Upper lobe of right lung (tissue), 1 donor: ENCODE results near the gene THEMIS. TPM values are rescaled to one million over a fixed set of nuclear protein-coding genes. Genes with fewer than 3 reads are reported as not detected.

Source experiments
- ATAC-seq: fragments of 200-7000 bp; cut with Tn5 transposase; one replicate; pipeline ENCODE4 v1.9.1; 2020; ENCODE audit warnings: mild to moderate bottlenecking, moderate library complexity
- DNase-seq: peaks from one replicate; pipeline ENCODE4 v3.0.0-alpha.2; 2020
- H3K27ac ChIP-seq: fragments of 200-600 bp; one replicate; pipeline ENCODE4 v1.8.0; 2022
- H3K27me3 ChIP-seq: fragments of 200-600 bp; one replicate; pipeline ENCODE4 v1.8.0; 2022; ENCODE audit warnings: mild to moderate bottlenecking
- H3K36me3 ChIP-seq: fragments of 200-600 bp; one replicate; pipeline ENCODE4 v1.8.0; 2022
- H3K4me1 ChIP-seq: fragments of 200-600 bp; one replicate; pipeline ENCODE4 v1.8.0; 2022
- H3K4me3 ChIP-seq: fragments of 200-600 bp; one replicate; pipeline ENCODE4 v1.8.0; 2022; ENCODE audit warnings: mild to moderate bottlenecking
- H3K9me3 ChIP-seq: fragments of 200-600 bp; one replicate; pipeline ENCODE4 v1.8.0; 2022
- CTCF ChIP-seq: fragments of 200-600 bp; IDR thresholded peaks from one replicate; pipeline ENCODE4 v1.8.0; 2022; ENCODE audit warnings: antibody characterized with exemption
- intact Hi-C: fragments of 100-400 bp; cut with DNase I; formaldehyde crosslinking; loops from one replicate; pipeline ENCODE4 v1.11.0; 2022
- total RNA-seq: library from RNA; stranded (reverse); fragmentation: NEBNext Ultra II Directional; extraction: Animal tissue kit (Norgen Biotek cat#: 25700); gene quantifications from one replicate; pipeline ENCODE4 v1.2.1, GENCODE V29; 2021
- donor health status: DM: no; HTN: yes; CAD: no; lungs with severe emphysema.

Gene THEMIS
- total RNA-seq, 1 donor from 2014 or later, result 3.0 TPM

DNA sequence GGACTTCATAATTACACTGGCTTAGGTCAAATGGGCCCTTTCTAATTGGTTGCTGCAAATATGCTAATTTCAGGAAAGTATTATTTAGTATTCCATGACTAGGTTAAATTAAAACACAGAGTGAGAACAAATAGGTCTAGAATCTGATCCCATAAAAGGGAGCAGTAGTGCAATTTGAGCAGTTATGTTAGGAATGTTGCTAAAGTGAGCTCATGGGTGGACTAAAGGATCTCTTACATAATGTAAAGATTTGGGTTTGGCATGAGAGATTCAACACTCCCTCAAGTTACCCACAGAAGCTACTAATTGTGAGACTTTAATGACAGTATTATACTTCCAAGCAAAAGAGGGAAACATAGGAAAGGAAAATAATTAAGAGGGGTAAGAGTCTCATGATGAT is 214.8 kb downstream of the THEMIS start:
- Histone ChIP-seq H3K4me1 (no peaks in the 10 kb centered on the region), H3K9me3 (no peaks in the 10 kb centered on the region), H3K36me3 (no peaks in the 10 kb centered on the region), H3K27ac (no peak overlapping the region), H3K27me3 (no peaks in the 10 kb centered on the region), H3K4me3 (no peak overlapping the region)
- DNase-seq (no peak), ATAC-seq (no peak)
- intact Hi-C loops, result no loop called here
- no peak for TF ChIP-seq CTCF

GRCh38 chr6:127684501-127684900 is 216.4 kb downstream of the THEMIS start:
- Histone ChIP-seq H3K27ac (no peak overlapping the region), H3K27me3 (no peaks in the 10 kb centered on the region), H3K9me3 (no peaks in the 10 kb centered on the region), H3K4me1 (no peaks in the 10 kb centered on the region), H3K36me3 (no peaks in the 10 kb centered on the region), H3K4me3 (no peak overlapping the region)
- intact Hi-C loops, result no loop called here
- ATAC-seq (no peak), DNase-seq (no peak)
- no peak for TF ChIP-seq CTCF
